ENCODE results near the gene CERS6. TPM values are rescaled to one million over a fixed set of nuclear protein-coding genes. Genes with fewer than 3 reads are reported as not detected.

Gene CERS6
- total RNA-seq, 2 donors from 2014 or later: 8.2 to 8.4 TPM

- Mint-ChIP-seq H3K4me3 (no peak overlapping the region), H3K27ac (no peak overlapping the region), H3K4me1 (peaks cover 14% of the 10 kb centered on the region), H3K36me3 (ENCODE audit: low read depth) (peaks cover 2% of the 10 kb centered on the region), H3K27me3 (no peaks in the 10 kb centered on the region)
- DNase-seq (no peak), ATAC-seq (no peak)
- no peaks in the 10 kb centered on the region for H3K9me3 ChIP-seq (ENCODE audit: control insufficient read depth, low read length, poor library complexity, severe bottlenecking)
These were observed 69.8 kb downstream of the CERS6 start for GRCh38 chr2:168525716-168526446.

GRCh38 chr2:168526641-168527040 lies 70.6 kb downstream of the CERS6 start:
- ATAC-seq: no peak
- Mint-ChIP-seq H3K27ac (no peak overlapping the region), H3K4me1 (peaks cover 14% of the 10 kb centered on the region), H3K36me3 (ENCODE audit: low read depth) (peaks cover 2% of the 10 kb centered on the region), H3K27me3 (no peaks in the 10 kb centered on the region), H3K4me3 (no peak overlapping the region)
- no peaks in the 10 kb centered on the region for H3K9me3 ChIP-seq (ENCODE audit: control insufficient read depth, low read length, poor library complexity, severe bottlenecking)
- DNase-seq: no peak

GRCh38 chr2:168528016-168528415 lies 71.9 kb downstream of the CERS6 start:
- Mint-ChIP-seq H3K27me3 (no peaks in the 10 kb centered on the region), H3K4me3 (no peak overlapping the region), H3K27ac (no peak overlapping the region), H3K36me3 (ENCODE audit: low read depth) (peaks cover 2% of the 10 kb centered on the region), H3K4me1 (peaks cover 18% of the 10 kb centered on the region)
- ATAC-seq: no peak
- H3K9me3 ChIP-seq (ENCODE audit: control insufficient read depth, low read length, poor library complexity, severe bottlenecking): no peaks in the 10 kb centered on the region
- DNase-seq: no peak

GRCh38 chr2:168528469-168528868 lies 72.4 kb downstream of the CERS6 start:
- Mint-ChIP-seq H3K27ac (no peak overlapping the region), H3K36me3 (ENCODE audit: low read depth) (peaks cover 2% of the 10 kb centered on the region), H3K4me3 (no peak overlapping the region), H3K27me3 (no peaks in the 10 kb centered on the region), H3K4me1 (peaks cover 20% of the 10 kb centered on the region)
- ATAC-seq (no peak), DNase-seq (no peak)
- no peaks in the 10 kb centered on the region for H3K9me3 ChIP-seq (ENCODE audit: control insufficient read depth, low read length, poor library complexity, severe bottlenecking)

GRCh38 chr2:168529054-168529833 lies 73.2 kb downstream of the CERS6 start:
- peaks cover 2% of the 10 kb centered on the region for H3K36me3 Mint-ChIP-seq (ENCODE audit: low read depth)
- ATAC-seq: no peak
- H3K4me3 Mint-ChIP-seq: no peak overlapping the region
- peaks cover 19% of the 10 kb centered on the region for H3K4me1 Mint-ChIP-seq
- DNase-seq: no peak
- no peaks in the 10 kb centered on the region for H3K27me3 Mint-ChIP-seq
- no peaks in the 10 kb centered on the region for H3K9me3 ChIP-seq (ENCODE audit: control insufficient read depth, low read length, poor library complexity, severe bottlenecking)
- H3K27ac Mint-ChIP-seq: no peak overlapping the region

GRCh38 chr2:168529900-168530561 lies 74.0 kb downstream of the CERS6 start:
- DNase-seq (no peak), ATAC-seq (no peak)
- Mint-ChIP-seq H3K4me3 (no peak overlapping the region), H3K36me3 (ENCODE audit: low read depth) (peaks cover 2% of the 10 kb centered on the region), H3K4me1 (peaks cover 19% of the 10 kb centered on the region), H3K27ac (no peak overlapping the region), H3K27me3 (no peaks in the 10 kb centered on the region)
- no peaks in the 10 kb centered on the region for H3K9me3 ChIP-seq (ENCODE audit: control insufficient read depth, low read length, poor library complexity, severe bottlenecking)

- H3K36me3 Mint-ChIP-seq (ENCODE audit: low read depth): peaks cover 2% of the 10 kb centered on the region
- peaks cover 19% of the 10 kb centered on the region for H3K4me1 Mint-ChIP-seq
- no peaks in the 10 kb centered on the region for H3K27me3 Mint-ChIP-seq
- ATAC-seq (no peak), DNase-seq (no peak)
- no peak overlapping the region for H3K4me3 Mint-ChIP-seq
- H3K9me3 ChIP-seq (ENCODE audit: control insufficient read depth, low read length, poor library complexity, severe bottlenecking): no peaks in the 10 kb centered on the region
- H3K27ac Mint-ChIP-seq: no peak overlapping the region
These were observed 75.0 kb downstream of the CERS6 start for GRCh38 chr2:168530982-168531622.

- Mint-ChIP-seq H3K27me3 (no peaks in the 10 kb centered on the region), H3K36me3 (ENCODE audit: low read depth) (no peaks in the 10 kb centered on the region), H3K4me3 (no peak overlapping the region), H3K27ac (no peak overlapping the region), H3K4me1 (peaks cover 15% of the 10 kb centered on the region)
- ATAC-seq (no peak), DNase-seq (no peak)
- H3K9me3 ChIP-seq (ENCODE audit: control insufficient read depth, low read length, poor library complexity, severe bottlenecking): no peaks in the 10 kb centered on the region
These were observed 78.9 kb downstream of the CERS6 start for GRCh38 chr2:168534926-168535325.

- no peaks in the 10 kb centered on the region for H3K9me3 ChIP-seq (ENCODE audit: control insufficient read depth, low read length, poor library complexity, severe bottlenecking)
- H3K4me1 Mint-ChIP-seq: peaks cover 7% of the 10 kb centered on the region
- H3K27ac Mint-ChIP-seq: no peak overlapping the region
- no peak overlapping the region for H3K4me3 Mint-ChIP-seq
- no peaks in the 10 kb centered on the region for H3K36me3 Mint-ChIP-seq (ENCODE audit: low read depth)
- H3K27me3 Mint-ChIP-seq: no peaks in the 10 kb centered on the region
- DNase-seq (no peak), ATAC-seq (no peak)
These were observed 80.9 kb downstream of the CERS6 start for GRCh38 chr2:168536925-168537466.

- Mint-ChIP-seq H3K4me3 (no peak overlapping the region), H3K4me1 (peaks cover 6% of the 10 kb centered on the region), H3K27me3 (no peaks in the 10 kb centered on the region), H3K36me3 (ENCODE audit: low read depth) (no peaks in the 10 kb centered on the region), H3K27ac (no peak overlapping the region)
- DNase-seq: no peak
- H3K9me3 ChIP-seq (ENCODE audit: control insufficient read depth, low read length, poor library complexity, severe bottlenecking): no peaks in the 10 kb centered on the region
- no peak for ATAC-seq
These were observed 82.1 kb downstream of the CERS6 start for GRCh38 chr2:168538133-168538532.

GRCh38 chr2:168538534-168538933 lies 82.5 kb downstream of the CERS6 start:
- DNase-seq: no peak
- Mint-ChIP-seq H3K4me3 (no peak overlapping the region), H3K27ac (no peak overlapping the region), H3K27me3 (no peaks in the 10 kb centered on the region), H3K36me3 (ENCODE audit: low read depth) (no peaks in the 10 kb centered on the region), H3K4me1 (peaks cover 2% of the 10 kb centered on the region)
- no peak for ATAC-seq
- H3K9me3 ChIP-seq (ENCODE audit: control insufficient read depth, low read length, poor library complexity, severe bottlenecking): no peaks in the 10 kb centered on the region

- no peaks in the 10 kb centered on the region for H3K36me3 Mint-ChIP-seq (ENCODE audit: low read depth)
- H3K4me3 Mint-ChIP-seq: no peak overlapping the region
- DNase-seq: no peak
- H3K9me3 ChIP-seq (ENCODE audit: control insufficient read depth, low read length, poor library complexity, severe bottlenecking): no peaks in the 10 kb centered on the region
- H3K4me1 Mint-ChIP-seq: peaks cover 2% of the 10 kb centered on the region
- no peak overlapping the region for H3K27ac Mint-ChIP-seq
- no peak for ATAC-seq
- no peaks in the 10 kb centered on the region for H3K27me3 Mint-ChIP-seq
These were observed 83.9 kb downstream of the CERS6 start for GRCh38 chr2:168539945-168540344.

- Mint-ChIP-seq H3K27ac (no peak overlapping the region), H3K4me3 (no peak overlapping the region), H3K4me1 (peaks cover 2% of the 10 kb centered on the region), H3K36me3 (ENCODE audit: low read depth) (no peaks in the 10 kb centered on the region), H3K27me3 (no peaks in the 10 kb centered on the region)
- no peak for DNase-seq
- ATAC-seq: no peak
- H3K9me3 ChIP-seq (ENCODE audit: control insufficient read depth, low read length, poor library complexity, severe bottlenecking): no peaks in the 10 kb centered on the region
These were observed 85.8 kb downstream of the CERS6 start for GRCh38 chr2:168541858-168542257.
